Pulmonary artery endothelial cell (primary cell): ENCODE results near the gene SLX9. TPM values are rescaled to one million over a fixed set of nuclear protein-coding genes. Genes with fewer than 3 reads are reported as not detected.
"Not testable (repeated sequence)": the region's sequence is repeated elsewhere in the genome, so short reads cannot be mapped to it uniquely, and the experiment has no call there.

ENCODE experiments used
- DNase-seq: peaks from one replicate; pipeline ENCODE4 v3.0.0-alpha.2; 2011; ENCODE audit warnings: low read depth, low spot score
- total RNA-seq: library from RNA; depleted of rRNA; stranded (reverse); fragments of >200 nt; gene quantifications from 2 replicates; pipeline ENCODE4 v1.2.3, GENCODE V29; 2014

SLX9 gene
- total RNA-seq, 1 donor from 2014 or later, result 33.6 TPM

GRCh38 chr21:44975720-44976555 is 36.1 kb downstream of the SLX9 start:
- DNase-seq, result no peak

- DNase-seq, result not testable (repeated sequence)
Measured at GRCh38 chr21:44976556-44977393, 36.9 kb downstream of the SLX9 start.

- no peak for DNase-seq
Measured at GRCh38 chr21:44977616-44978340, 37.9 kb downstream of the SLX9 start.

GRCh38 chr21:44979687-44980561 is 40.1 kb downstream of the SLX9 start:
- no peak for DNase-seq

GRCh38 chr21:44980562-44981489 is 41.0 kb downstream of the SLX9 start:
- no peak for DNase-seq

DNA sequence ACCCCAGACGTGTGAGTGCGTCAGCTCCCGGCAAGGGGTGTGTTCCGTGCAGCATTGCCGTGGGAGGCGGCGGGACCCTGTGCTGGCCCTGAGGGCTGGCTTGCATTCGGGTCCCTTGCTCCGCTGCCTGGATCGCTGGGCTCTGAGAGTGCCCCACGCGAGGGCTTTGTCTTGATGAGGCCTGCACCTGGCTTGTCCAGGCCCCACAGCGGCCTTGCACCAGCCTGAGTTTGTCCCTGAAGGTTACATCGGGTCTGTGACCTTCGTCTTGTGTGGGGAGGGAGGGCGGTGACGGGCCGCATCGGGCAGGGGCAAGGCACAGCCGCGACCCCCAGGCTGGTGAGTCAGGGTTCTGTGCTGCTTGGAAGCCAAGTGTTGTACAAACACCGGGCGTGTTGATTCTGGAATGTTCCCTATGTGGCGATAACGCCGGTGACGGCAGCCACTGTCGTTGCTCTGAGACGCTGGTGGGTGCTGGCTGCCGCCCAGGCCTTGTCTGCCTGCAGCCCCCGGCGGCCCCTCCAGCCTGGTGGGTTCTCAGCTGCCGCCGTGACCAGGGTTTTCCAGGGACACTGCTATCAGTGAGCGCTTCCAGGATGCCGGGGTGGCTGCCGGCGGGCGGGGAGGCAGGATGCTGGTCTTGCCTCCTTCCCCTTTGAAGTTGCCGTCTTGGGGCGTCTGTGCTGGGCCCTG is 42.9 kb downstream of the SLX9 start:
- DNase-seq, result peak; percentile 27

DNA sequence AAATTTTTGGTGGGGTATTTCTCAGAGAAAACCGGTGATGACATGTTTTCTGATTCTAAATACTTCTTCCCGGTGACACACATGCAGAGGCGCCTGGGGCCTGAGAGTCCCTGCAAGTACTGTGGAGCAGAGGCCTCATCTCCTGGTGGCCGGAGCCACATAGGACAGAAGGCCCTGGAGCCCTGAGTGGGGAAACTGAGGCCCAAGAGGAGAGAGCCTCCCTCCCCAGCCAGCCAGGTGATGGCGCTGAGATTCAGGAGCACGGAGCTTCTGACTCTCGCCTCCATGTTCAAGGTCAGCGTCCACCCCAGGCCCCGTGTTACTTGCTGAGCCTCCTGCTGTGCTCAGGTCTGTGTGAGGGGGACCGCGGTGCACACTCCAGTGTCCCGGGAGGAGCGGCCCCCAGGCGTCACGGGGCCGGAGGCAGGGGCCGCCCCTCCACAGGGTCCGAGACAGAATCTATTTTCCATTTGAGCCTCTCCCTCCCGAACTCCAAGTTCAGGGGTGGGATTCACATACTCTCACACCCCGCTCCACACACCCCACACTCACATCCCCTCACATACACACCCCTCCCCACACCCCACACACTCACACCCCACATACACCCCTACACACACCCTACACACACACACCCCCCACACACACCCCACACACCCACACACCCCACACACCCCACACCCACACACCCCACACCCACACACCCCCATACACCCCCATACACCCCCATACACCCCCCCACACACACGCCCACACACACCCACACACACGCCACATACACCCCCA is 43.8 kb downstream of the SLX9 start:
- no peak for DNase-seq

- DNase-seq, result no peak
Measured at GRCh38 chr21:44984428-44984791, 44.6 kb downstream of the SLX9 start.

DNA sequence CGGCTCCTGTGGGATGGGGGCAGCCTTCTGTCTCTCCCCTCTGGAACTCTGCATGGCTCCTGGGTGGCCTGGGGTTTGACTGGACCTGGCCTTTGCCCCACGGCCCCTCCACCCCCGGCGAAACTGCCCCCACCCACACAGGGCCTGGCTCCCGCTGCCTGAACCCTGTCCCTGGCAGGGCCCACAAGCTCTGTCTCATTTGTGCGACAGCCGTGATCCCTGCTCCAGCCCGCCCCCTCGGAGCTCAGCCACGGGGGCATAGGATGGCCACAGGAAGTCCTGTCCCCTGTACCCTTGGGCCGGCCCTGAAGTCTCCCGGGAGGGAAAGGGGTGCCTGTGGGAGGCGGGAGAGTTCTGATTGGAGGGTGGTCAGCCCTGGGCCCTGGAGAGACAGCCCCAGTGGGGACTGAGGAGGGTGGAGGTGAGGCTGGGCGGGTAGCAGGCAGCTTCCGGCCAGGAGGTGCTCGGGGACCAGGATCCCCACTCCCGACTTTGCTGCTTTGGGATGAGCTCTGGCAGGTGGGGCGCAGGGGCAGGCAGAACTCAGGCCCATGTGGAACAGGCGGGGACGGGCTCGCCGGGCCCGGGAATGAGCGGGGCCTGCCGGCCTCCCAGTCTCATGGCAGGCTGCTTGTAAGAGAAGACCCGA is 45.1 kb downstream of the SLX9 start:
- no peak for DNase-seq

GRCh38 chr21:44985441-44986401 is 45.9 kb downstream of the SLX9 start:
- no peak for DNase-seq

DNA sequence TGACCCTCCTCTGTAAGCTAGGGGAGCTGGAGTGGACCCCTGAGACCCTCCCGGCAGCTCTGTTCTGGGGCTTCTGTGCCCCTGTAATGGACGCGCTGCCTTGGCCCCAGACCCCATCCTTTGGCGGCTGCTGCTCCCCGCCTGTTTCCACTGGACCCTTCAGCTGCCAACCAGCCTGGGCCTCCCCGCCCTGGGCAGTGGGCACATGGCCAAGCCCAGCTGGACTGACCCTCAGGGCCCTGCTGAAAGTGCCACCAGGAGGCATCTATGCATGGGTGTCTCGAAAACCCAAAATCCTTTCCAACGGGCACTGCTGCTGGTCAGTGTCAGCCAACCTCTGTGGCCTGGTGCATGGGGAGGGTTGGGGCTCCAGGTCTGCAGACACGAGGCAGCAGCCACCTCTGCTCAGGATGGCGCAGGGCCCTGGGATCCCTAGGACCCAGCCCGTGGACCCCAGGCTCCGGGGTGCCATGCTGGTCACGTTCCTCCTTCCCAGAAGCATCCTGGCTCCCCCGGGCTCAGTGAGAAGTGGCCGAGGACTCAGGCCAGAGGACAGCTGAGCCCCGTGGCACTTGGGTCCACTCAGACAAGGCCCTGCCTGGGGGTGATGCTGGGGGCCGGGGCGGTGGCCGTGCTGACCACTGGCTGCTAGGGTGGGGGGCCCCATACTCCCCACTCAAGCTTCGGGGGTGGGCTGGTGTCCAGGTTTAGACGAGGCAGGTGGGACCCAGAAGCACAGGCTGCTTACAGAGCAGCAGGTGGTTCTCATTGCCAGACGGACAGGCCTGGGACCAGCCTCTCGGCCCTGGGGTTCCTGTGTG is 46.9 kb downstream of the SLX9 start:
- no peak for DNase-seq

GRCh38 chr21:44987301-44987885 is 47.6 kb downstream of the SLX9 start:
- no peak for DNase-seq

DNA sequence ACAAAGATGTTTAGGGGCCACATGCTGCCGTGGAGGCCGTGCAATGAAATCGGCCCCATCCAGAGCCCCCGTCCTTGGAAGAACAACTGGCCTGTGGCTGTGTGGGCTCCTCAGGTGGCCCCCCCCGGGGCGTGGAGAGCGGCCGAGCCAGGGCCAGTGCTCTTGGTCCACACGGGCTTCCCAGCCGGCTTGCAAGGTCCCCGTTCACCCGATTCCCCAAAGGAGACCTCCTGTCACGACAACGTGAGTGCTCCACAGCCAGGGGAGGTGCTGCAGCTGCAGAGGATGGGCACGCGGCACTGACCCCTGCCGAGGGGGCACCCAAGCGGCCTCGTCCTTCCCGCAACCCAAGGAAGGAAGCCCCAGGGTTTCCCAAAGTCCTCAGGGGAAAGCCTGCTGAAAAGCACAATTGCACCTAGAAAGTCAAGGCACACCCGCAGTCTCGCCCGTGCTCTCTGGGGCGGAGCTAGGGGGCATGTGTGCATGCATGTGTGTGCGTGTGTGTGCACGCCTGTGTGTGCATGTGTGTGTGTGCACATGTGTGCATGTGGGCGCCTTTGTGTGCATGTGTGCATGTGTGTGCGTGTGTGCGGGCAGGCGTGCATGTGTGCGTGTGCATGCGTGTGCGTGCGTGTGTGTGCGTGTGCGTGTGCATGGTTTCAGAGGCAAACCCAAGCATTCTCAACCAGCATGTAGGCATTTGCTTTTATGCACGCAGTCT is 48.2 kb downstream of the SLX9 start:
- DNase-seq, result no peak

DNA sequence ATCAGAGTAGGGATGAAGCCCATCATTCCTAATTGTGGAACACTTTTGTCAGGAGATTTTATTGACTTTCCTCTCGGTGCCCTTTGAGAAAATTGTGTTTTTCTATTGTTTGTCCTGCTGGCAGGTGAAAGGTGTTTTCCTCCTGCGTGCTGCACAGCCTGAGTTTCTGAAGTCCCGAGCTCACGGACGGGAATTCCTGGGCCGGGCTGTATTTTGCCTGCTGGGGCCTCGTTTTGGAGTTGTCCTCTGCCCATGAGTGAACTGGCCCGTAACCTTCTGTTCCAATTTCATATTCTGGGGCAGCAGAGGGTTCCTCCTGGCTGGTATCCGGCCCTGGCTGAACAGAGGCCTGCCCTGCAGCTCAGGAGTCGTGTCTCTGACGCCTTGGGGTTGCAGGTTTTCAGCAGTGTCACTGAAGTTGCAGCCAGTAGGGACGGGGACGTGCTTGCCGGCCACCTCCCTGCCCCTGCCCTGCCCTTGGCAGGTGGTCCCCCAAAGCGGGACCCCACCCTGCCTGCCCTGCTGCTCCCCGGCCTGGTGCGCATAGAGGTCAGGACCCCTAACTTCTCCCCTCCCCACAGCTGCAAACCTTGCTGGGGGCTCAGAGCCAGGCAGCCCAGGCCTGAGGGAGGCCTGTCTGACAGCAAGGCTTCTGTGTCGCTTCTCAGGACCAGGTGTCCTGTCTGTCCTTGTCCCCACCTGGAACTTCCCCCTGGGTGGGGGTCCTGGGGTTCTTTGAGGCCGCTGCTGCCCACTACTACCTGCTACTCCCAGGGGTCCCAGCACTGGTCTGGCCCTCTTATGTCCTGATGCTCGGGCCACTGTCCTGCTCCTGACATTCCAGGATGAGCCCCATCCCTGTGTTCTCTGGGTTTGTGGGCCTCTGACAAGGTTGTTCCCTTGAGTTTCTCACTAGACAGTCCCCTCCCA is 49.0 kb downstream of the SLX9 start:
- DNase-seq, result no peak
